Endothelial cell of umbilical vein (primary cell): ENCODE measurements around the gene DARS2. TPM values are rescaled to one million over a fixed set of nuclear protein-coding genes. Genes with fewer than 3 reads are reported as not detected.

Experiments used
- BruUV-seq: library from RNA; stranded (reverse); fragments of 400-500 nt; replicated peaks from 2 replicates; lab custom pipeline; 2021; lab: Mats Ljungman, UMichigan
- CTCF ChIA-PET: fragments of 300-600, 350-600 bp; sonication (Branson Sonifier 250); formaldehyde crosslinking; loops from one replicate; lab custom pipeline; 2021; ENCODE audit warnings: antibody characterized with exemption, inconsistent platforms; lab: Charles Lee
- POLR2A ChIA-PET: fragments of 300-600, 350-600 bp; sonication (Branson Sonifier 250); formaldehyde crosslinking; loops from one replicate; lab custom pipeline; 2021; ENCODE audit warnings: antibody characterized with exemption, inconsistent platforms; lab: Charles Lee
- DNase-seq: peaks from one replicate; pipeline ENCODE4 v3.0.0-alpha.2; 2011; ENCODE audit warnings: low read depth, low spot score
- FAIRE-seq: peaks from 2 replicates; lab custom pipeline; 2011; peaks lifted over from hg19 to GRCh38; lab: Jason Lieb, UNC
- H2AFZ ChIP-seq: 2 replicates; pipeline ENCODE4 v1.6.0; 2012; ENCODE audit warnings: low read depth, low read length, control low read depth, inconsistent platforms
- H3K27ac ChIP-seq: 2 replicates; pipeline ENCODE4 v1.5.1; 2011; ENCODE audit warnings: low read depth, mild to moderate bottlenecking, control low read depth, low read length, moderate library complexity; ENCODE audit not compliant: insufficient read depth
- H3K27me3 ChIP-seq, 2 experiments: 2 replicates each; pipeline versions ENCODE4 v1.6.0 to v1.6.1; 2011; ENCODE audit warnings: low read length in 2 of 2, mixed read lengths in 1 of 2; ENCODE audit not compliant: control insufficient read depth in 2 of 2, insufficient read depth in 2 of 2
- H3K36me3 ChIP-seq, 2 experiments: 2 replicates in 1 of 2; 3 replicates in 1 of 2; pipeline ENCODE4 v1.5.1; 2011; ENCODE audit warnings: low read length in 2 of 2, mild to moderate bottlenecking in 1 of 2, moderate library complexity in 1 of 2; ENCODE audit not compliant: control insufficient read depth in 2 of 2, insufficient read depth in 2 of 2; ENCODE audit errors: extremely low read depth in 1 of 2
- H3K4me1 ChIP-seq: 3 replicates; pipeline ENCODE4 v1.5.1; 2011; ENCODE audit warnings: mild to moderate bottlenecking, low read length; ENCODE audit not compliant: control insufficient read depth, insufficient read depth; ENCODE audit errors: extremely low read depth
- H3K4me2 ChIP-seq: 2 replicates; pipeline ENCODE4 v1.6.1; 2011; ENCODE audit warnings: low read length, control low read depth, mixed read lengths; ENCODE audit not compliant: insufficient read depth
- H3K4me3 ChIP-seq, 3 experiments: fragments of 200-600 bp in 1 of 3; sonication (generic), shearing (Covaris generic) in 1 of 3; replicated peaks in 1 of 3; 2 replicates each; pipeline ENCODE4 v1.5.1; 2011 to 2016; ENCODE audit warnings: control low read depth in 3 of 3, low read length in 3 of 3, mild to moderate bottlenecking in 2 of 3, inconsistent platforms in 1 of 3, low read depth in 1 of 3, moderate library complexity in 1 of 3; ENCODE audit not compliant: insufficient read depth in 1 of 3
- H3K79me2 ChIP-seq: 2 replicates; pipeline ENCODE4 v1.6.0; 2012; ENCODE audit warnings: low read length, inconsistent platforms; ENCODE audit not compliant: control insufficient read depth, insufficient read depth
- H3K9ac ChIP-seq: replicated peaks from 2 replicates; pipeline ENCODE3; 2011; ENCODE audit warnings: low read length, control low read depth; ENCODE audit not compliant: insufficient read depth; ENCODE audit errors: extremely low read depth
- H3K9me1 ChIP-seq: replicated peaks from 3 replicates; pipeline ENCODE4 v1.6.0; 2011; ENCODE audit warnings: mild to moderate bottlenecking, low read length; ENCODE audit not compliant: control insufficient read depth, insufficient read depth; ENCODE audit errors: extremely low read depth
- H3K9me3 ChIP-seq: replicated peaks from 2 replicates; pipeline ENCODE4 v1.5.1; 2012; ENCODE audit warnings: low read length, inconsistent platforms; ENCODE audit not compliant: control insufficient read depth, insufficient read depth
- H4K20me1 ChIP-seq: replicated peaks from 2 replicates; pipeline ENCODE3; 2011; ENCODE audit warnings: mild to moderate bottlenecking, low read length; ENCODE audit not compliant: control insufficient read depth, insufficient read depth; ENCODE audit errors: extremely low read depth
- EZH2 ChIP-seq: IDR thresholded peaks from 2 replicates; pipeline ENCODE4 v1.6.1; 2012; ENCODE audit warnings: borderline replicate concordance, low read depth, mild to moderate bottlenecking, moderate library complexity, low read length, inconsistent platforms; ENCODE audit not compliant: severe bottlenecking
- FOS ChIP-seq: IDR thresholded peaks from 2 replicates; pipeline ENCODE4 v1.6.1; 2011; ENCODE audit warnings: mild to moderate bottlenecking, low read length, moderate library complexity, borderline replicate concordance; ENCODE audit not compliant: insufficient read depth
- GATA2 ChIP-seq: IDR thresholded peaks from 2 replicates; pipeline ENCODE4 v1.7.0; 2011; ENCODE audit warnings: low read depth, mild to moderate bottlenecking, moderate library complexity, mixed read lengths, low read length; ENCODE audit not compliant: insufficient read length, insufficient read depth
- JUN ChIP-seq: IDR thresholded peaks from 2 replicates; pipeline ENCODE4 v1.6.1; 2011; ENCODE audit warnings: borderline replicate concordance, low read depth; ENCODE audit not compliant: insufficient read length, insufficient read depth
- MYC ChIP-seq: IDR thresholded peaks from one replicate; pipeline ENCODE4 v1.6.1; 2011; ENCODE audit warnings: mild to moderate bottlenecking, low read depth, low read length
- POLR2A ChIP-seq: IDR thresholded peaks from 2 replicates; pipeline ENCODE4 v1.6.1; 2012; ENCODE audit warnings: low read depth, mild to moderate bottlenecking, control low read depth, low read length
- POLR2AphosphoS5 ChIP-seq: IDR thresholded peaks from 2 replicates; pipeline ENCODE4 v1.6.1; 2012; ENCODE audit warnings: low read depth, mild to moderate bottlenecking, control low read depth, low read length, moderate library complexity; ENCODE audit not compliant: insufficient read depth
- dilution Hi-C: fragments of 300-500 bp; cut with MboI; formaldehyde crosslinking; loops from one replicate; pipeline ENCODE4 v1.15.0; 2019; ENCODE audit warnings: low sequenced_read_pairs; ENCODE audit not compliant: extremely low pct_ligation_motif_present
- intact Hi-C: fragments of 100-400 bp; cut with micrococcal nuclease; formaldehyde crosslinking; loops from one replicate; pipeline ENCODE4 v1.10.0; 2022
- polyA plus RNA-seq, 4 experiments: library from polyadenylated mRNA; depleted of rRNA in 3 of 4; stranded (reverse) in 3 of 4; unstranded in 1 of 4; fragments of >200 nt; gene quantifications; 2 replicates each; pipeline versions ENCODE4 v1.2.1 to v1.2.3, GENCODE V29; 2011 to 2012; ENCODE audit warnings: missing spikeins in 1 of 4
- total RNA-seq: library from RNA; stranded (reverse); gene quantifications from 2 replicates; pipeline ENCODE4 v1.2.3, GENCODE V29; 2021
- TF ChIP-seq, protein P1 (sequence below), 2 donors: IDR thresholded peaks; 1 replicate in 1 of 2; 2 replicates in 1 of 2; pipeline ENCODE4 v1.5.1; 2011; ENCODE audit warnings: low read length in 2 of 2, mild to moderate bottlenecking in 2 of 2, moderate library complexity in 2 of 2, control low read depth in 1 of 2, inconsistent platforms in 1 of 2, low read depth in 1 of 2; ENCODE audit not compliant: insufficient read depth in 1 of 2; ENCODE audit errors: extremely low read depth in 1 of 2
- TF ChIP-seq, protein P2 (sequence below): IDR thresholded peaks from 2 replicates; pipeline ENCODE4 v1.6.1; 2011; ENCODE audit not compliant: insufficient read depth, insufficient read length

DARS2 gene
- total and polyA plus RNA-seq, 2 donors (not counting 3 experiments of a cell fraction or from before 2014, with no cell fraction given): 17.4 to 33.6 TPM

DNA sequence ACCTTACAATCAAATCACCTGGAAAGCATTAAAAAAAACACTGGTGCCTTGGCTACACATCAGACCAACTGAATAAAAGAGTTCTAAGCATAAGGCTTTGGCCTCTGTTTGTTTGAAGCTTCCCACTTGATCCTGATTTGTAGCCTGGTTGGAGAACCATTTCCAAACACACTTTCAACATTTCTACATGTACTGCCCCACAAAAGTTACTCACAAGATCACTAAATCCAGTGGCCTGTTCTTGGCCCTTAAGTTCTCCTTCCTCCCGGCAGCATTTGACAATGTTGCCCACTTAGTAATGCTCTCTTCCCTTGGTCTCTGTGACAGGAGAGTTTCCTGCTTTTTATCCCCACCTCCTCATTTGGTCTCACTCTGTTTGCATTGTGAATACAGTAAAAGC is 31.5 kb downstream of the DARS2 start:
- no peak overlapping the region for H3K9ac ChIP-seq
- H2AFZ ChIP-seq: no peak overlapping the region
- peaks cover 15% of the 10 kb centered on the region for H3K4me1 ChIP-seq
- CTCF ChIA-PET: no interaction called here
- H3K9me3 ChIP-seq: no peaks in the 10 kb centered on the region
- no peaks in the 10 kb centered on the region for H3K79me2 ChIP-seq
- dilution Hi-C loops (no loop called here), intact Hi-C loops (no loop called here)
- peaks cover 0 to 10% of the 10 kb centered on the region in 2 experiments for H3K36me3 ChIP-seq
- H3K4me2 ChIP-seq: no peak overlapping the region
- H3K27me3 ChIP-seq: no peaks in the 10 kb centered on the region
- DNase-seq (no peak), FAIRE-seq (no peak)
- TF ChIP-seq POLR2A (no peak), GATA2 (no peak), EZH2 (no peak), JUN (no peak), POLR2AphosphoS5 (no peak), FOS (no peak), MYC (no peak)
- TF ChIP-seq, protein P1, sequence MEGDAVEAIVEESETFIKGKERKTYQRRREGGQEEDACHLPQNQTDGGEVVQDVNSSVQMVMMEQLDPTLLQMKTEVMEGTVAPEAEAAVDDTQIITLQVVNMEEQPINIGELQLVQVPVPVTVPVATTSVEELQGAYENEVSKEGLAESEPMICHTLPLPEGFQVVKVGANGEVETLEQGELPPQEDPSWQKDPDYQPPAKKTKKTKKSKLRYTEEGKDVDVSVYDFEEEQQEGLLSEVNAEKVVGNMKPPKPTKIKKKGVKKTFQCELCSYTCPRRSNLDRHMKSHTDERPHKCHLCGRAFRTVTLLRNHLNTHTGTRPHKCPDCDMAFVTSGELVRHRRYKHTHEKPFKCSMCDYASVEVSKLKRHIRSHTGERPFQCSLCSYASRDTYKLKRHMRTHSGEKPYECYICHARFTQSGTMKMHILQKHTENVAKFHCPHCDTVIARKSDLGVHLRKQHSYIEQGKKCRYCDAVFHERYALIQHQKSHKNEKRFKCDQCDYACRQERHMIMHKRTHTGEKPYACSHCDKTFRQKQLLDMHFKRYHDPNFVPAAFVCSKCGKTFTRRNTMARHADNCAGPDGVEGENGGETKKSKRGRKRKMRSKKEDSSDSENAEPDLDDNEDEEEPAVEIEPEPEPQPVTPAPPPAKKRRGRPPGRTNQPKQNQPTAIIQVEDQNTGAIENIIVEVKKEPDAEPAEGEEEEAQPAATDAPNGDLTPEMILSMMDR (IDR thresholded peaks at IDR 0.05; ENCODE audit: extremely low read depth in 1 of 2, insufficient read depth in 1 of 2, low read depth in 1 of 2, low read length in 2 of 2): no peak
- TF ChIP-seq, protein P2, sequence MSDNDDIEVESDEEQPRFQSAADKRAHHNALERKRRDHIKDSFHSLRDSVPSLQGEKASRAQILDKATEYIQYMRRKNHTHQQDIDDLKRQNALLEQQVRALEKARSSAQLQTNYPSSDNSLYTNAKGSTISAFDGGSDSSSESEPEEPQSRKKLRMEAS: no peak
- no peaks in the 10 kb centered on the region for H3K9me1 ChIP-seq
- no peaks in the 10 kb centered on the region for H4K20me1 ChIP-seq
- no peak overlapping the region for H3K27ac ChIP-seq
- no TSS peak for BruUV-seq
- no peak overlapping the region for H3K4me3 ChIP-seq
- POLR2A ChIA-PET: interaction anchor here (2.2 kb wide), 1 partner anchor 12 kb away, joined by 5 read pairs; the partner anchor contains the start of gene ZBTB37
